Lower leg skin (tissue), 3 donors: ENCODE results near the gene PTPRO.

Experiments used
- POLR2A ChIP-seq, 2 donors: fragments of 450-650 bp; IDR thresholded peaks; one replicate each; pipeline ENCODE4 v1.6.1; 2016 to 2017; ENCODE audit warnings: antibody characterized with exemption in 2 of 2, mild to moderate bottlenecking in 1 of 2, moderate library complexity in 1 of 2
- TF ChIP-seq, protein P1 (sequence below), 3 donors: fragments of 450-650 bp; IDR thresholded peaks; one replicate each; pipeline ENCODE4 v1.5.1; 2016; ENCODE audit warnings: antibody characterized with exemption in 3 of 3, mild to moderate bottlenecking in 3 of 3, moderate library complexity in 2 of 3

DNA sequence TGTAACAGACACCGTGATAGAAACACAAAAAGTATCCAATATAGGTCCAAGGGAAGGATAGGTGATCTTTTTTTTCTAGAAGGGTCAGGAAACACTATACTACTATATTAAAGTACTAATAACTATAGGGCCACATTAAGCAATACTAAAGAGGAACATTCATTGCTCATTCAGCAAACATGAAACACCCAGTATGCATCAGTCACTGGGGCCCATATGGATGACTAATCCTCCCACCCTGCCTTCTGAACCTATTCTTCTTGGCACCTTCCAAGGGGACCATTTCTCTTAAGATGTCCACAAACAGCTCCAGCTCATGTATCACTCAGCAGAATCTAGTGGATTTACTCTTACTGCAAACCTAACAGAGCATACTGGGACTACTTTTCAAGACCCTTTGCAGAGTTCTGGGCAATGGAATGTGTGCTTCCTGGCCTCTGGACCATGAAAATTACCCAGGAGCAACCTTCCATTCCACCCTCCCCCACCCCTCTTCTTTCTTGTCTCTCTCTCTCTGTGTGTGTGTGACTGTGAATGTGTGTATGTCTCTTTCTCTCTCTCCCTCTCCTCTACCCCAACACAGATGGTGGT is 279.0 kb downstream of the PTPRO start:
- TF ChIP-seq, protein P1, sequence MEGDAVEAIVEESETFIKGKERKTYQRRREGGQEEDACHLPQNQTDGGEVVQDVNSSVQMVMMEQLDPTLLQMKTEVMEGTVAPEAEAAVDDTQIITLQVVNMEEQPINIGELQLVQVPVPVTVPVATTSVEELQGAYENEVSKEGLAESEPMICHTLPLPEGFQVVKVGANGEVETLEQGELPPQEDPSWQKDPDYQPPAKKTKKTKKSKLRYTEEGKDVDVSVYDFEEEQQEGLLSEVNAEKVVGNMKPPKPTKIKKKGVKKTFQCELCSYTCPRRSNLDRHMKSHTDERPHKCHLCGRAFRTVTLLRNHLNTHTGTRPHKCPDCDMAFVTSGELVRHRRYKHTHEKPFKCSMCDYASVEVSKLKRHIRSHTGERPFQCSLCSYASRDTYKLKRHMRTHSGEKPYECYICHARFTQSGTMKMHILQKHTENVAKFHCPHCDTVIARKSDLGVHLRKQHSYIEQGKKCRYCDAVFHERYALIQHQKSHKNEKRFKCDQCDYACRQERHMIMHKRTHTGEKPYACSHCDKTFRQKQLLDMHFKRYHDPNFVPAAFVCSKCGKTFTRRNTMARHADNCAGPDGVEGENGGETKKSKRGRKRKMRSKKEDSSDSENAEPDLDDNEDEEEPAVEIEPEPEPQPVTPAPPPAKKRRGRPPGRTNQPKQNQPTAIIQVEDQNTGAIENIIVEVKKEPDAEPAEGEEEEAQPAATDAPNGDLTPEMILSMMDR (IDR thresholded peaks at IDR 0.05) = no peak
- TF ChIP-seq POLR2A (IDR thresholded peaks at IDR 0.05) = no peak
